Esophagus muscularis mucosa (tissue), 4 donors: ENCODE measurements around the gene NARS2.

Source experiments
- CTCF ChIP-seq, 3 experiments: fragments of 200-600 bp in 2 of 3; fragments of 450-650 bp in 1 of 3; sonication (generic) in 2 of 3; IDR thresholded peaks; one replicate each; pipeline ENCODE4 v1.5.1; 2017 to 2019; ENCODE audit warnings: antibody characterized with exemption in 3 of 3, mild to moderate bottlenecking in 2 of 3, moderate library complexity in 1 of 3
- EP300 ChIP-seq: sonication (generic); formaldehyde crosslinking; IDR thresholded peaks from one replicate; pipeline ENCODE4 v1.6.1; 2017; ENCODE audit warnings: antibody characterized with exemption
- POLR2A ChIP-seq: fragments of 450-650 bp; IDR thresholded peaks from one replicate; pipeline ENCODE4 v1.6.1; 2017; ENCODE audit warnings: antibody characterized with exemption, moderate library complexity, mild to moderate bottlenecking, low read depth
- POLR2AphosphoS5 ChIP-seq, 2 donors: sonication (generic); formaldehyde crosslinking; IDR thresholded peaks; one replicate each; pipeline ENCODE4 v1.6.1; 2017; ENCODE audit warnings: antibody characterized with exemption in 2 of 2

GRCh38 chr11:78575478-78575877, 814 bp upstream of the NARS2 start:
- TF ChIP-seq CTCF (IDR thresholded peaks at IDR 0.05) (no peak), POLR2AphosphoS5 (IDR thresholded peaks at IDR 0.05) (no peak), POLR2A (no peak), EP300 (no peak)
